Activated CD4-positive, CD25-positive, alpha-beta regulatory T cell treated with anti-CD3 and anti-CD28 coated beads, Interleukin-2, amount 50 U/mL, for 24 hours (primary cell): ENCODE results near the gene ERAP2.

Source experiments
- ATAC-seq, 2 donors: fragments of 150-1000 bp; cut with Tn5 transposase; one replicate each; pipeline ENCODE4 v1.10.0; 2021; ENCODE audit warnings: mild to moderate bottlenecking in 1 of 2, moderate library complexity in 1 of 2

Gene ERAP2

GRCh38 chr5:96966801-96967200 is 90.5 kb downstream of the ERAP2 start:
- no peak for ATAC-seq

- peak; percentile 48 to 74 for ATAC-seq
Observed at GRCh38 chr5:96967400-96967799, 91.1 kb downstream of the ERAP2 start.

- ATAC-seq, result no peak
Observed at GRCh38 chr5:96968074-96968473, 91.8 kb downstream of the ERAP2 start.

- no peak for ATAC-seq
Observed at GRCh38 chr5:96968614-96969013, 92.3 kb downstream of the ERAP2 start.
